NCI-H1417 (cell line): ENCODE measurements around the gene MCU.
"Not testable (repeated sequence)": the region's sequence is repeated elsewhere in the genome, so short reads cannot be mapped to it uniquely, and the experiment has no call there.

Experiments used
- DNase-seq, 3 experiments: peaks; one replicate each; lab custom pipeline; 2025; lab: John Stamatoyannopoulos, UW

MCU gene

DNA sequence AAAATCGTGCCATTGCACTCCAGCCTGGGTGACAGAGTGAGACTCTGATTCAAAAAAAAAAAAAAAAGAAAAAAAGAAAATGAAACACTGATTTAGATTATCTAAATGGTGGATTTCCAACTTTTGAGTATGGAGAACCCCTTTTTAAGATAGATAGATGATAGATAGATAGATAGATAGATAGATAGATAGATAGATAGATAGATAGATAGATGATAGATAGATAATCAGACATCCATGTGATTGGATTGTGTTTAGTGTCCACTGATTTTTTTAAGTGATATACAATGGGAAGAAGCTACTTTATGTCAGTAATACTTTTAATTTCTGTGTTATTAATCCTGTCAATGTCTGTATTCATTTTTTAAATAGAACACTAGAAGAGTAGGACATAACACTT lies 207.6 kb downstream of the MCU start:
- DNase-seq = no peak

DNA sequence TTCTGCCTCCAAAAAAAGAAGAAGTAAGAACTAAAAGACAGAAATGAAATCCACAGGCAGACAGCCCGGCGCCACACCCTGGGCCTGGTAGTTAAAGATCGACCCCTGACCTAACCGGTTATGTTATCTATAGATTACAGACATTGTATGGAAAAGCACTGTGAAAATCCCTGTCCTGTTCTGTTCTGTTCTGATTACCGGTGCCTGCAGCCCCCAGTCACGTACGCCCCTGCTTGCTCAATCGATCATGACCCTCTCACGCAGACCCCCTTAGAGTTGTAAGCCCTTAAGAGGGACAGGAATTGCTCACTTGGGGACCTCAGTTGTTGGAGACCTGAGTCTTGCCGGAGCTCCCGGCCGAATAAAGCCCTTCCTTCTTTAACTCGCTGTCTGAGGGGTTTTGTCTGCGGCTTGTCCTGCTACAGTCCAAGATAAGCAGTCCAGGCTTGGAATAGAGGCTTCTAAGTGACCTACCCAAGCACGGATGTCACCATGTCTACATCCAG lies 212.1 kb downstream of the MCU start:
- not testable (repeated sequence) for DNase-seq

DNA sequence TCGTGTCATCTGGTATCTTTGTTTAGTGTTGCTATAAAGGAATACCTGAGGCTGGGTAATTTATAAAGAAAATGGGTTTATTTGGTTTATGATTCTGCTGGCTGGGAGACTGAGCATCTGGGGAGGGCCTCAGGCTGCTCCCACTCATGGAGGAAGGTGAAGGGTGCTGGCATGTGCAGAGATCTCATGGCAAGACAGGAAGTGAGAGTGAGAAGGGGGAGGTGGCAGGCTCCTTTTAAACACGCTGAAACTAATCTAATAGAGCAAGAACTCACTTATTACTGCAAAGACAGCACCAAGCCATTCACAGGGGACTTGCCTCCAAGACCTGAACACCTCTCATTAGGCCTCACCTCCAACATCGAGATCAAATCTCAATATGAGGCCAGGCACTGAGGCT lies 212.9 kb downstream of the MCU start:
- DNase-seq = no peak

DNA sequence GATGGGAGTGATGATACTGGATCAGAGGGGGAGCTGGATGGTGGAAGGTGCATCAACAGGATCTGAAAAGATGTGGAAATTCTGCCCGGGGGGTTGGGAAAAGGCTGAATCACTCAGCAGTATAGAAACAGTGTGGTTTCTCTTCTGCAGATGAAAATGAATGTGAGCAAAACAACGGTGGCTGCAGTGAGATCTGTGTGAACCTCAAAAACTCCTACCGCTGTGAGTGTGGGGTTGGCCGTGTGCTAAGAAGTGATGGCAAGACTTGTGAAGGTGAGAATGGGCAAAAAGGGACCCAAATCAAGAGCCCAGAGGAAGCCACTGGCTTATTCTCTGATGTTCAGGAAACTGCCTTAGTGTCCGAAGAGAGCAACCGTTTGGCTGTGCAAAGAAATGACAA lies 214.5 kb downstream of the MCU start:
- no peak for DNase-seq

DNA sequence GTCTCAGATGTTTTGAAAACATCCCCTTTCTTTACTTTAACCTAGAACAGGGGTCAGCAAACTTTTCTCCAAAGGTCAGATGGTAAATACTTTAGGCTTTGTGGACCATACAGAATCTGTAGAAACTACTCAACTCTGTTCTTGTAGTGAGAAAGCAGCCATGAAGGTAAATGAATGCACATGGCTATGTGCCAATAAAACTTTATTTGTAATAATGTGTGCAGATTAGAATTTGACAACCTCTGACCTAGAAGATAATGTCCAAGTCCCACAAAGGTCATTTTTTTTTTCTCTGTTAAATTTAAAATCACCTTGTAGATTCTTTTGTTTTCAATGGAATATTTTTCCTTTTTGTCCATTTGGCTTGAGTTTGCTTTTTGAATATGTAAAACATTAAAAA lies 218.8 kb downstream of the MCU start:
- no peak for DNase-seq

DNA sequence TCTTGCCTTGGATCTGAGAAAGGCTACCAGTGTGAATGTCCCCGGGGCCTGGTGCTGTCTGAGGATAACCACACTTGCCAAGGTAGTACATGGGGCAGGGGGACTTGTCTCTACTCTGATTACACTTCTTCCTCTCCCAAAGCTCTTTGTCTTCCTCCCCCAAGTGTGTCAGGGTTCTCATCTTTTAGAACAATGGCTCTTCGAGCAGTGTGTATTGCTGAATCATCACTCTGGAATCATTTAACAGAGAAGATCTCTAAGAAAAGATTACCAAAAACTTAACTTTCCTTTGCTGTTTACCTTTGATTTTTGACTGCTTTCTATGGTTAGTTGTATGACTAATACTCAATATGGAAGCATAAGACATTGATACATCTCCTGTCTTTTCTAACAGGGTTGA lies 219.8 kb downstream of the MCU start:
- no peak for DNase-seq

DNA sequence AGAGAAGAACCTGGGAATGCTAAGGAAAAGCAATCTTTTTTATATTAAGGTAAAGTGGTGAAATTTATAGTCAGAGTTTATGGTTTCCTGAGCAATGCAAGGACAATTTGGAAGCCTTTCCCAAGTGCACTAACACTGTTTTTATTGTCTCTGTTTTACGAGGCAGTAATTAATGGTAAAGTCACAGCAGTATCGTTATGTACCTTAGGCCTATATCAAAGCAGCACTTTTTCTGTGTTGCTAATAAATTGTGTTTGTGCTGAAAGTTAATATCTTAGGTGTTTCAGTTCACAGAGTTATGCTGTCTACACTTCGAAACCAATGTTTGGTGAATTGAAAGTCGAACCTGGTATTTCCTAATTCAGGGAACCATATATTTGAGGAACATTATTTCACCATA lies 220.8 kb downstream of the MCU start:
- DNase-seq = no peak

DNA sequence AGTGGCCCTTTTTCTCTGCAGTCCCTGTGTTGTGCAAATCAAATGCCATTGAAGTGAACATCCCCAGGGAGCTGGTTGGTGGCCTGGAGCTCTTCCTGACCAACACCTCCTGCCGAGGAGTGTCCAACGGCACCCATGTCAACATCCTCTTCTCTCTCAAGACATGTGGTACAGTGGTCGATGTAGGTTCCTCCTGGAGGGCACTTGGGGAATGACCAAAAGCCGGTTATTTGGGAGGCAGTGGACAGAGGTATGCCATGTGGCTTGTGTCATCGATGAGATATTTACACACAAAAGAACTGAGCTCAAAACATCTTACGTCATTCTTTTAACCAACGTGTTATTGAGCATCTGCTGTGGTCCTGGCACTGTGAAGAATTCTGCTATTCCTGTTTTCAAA lies 221.3 kb downstream of the MCU start:
- no peak for DNase-seq

DNA sequence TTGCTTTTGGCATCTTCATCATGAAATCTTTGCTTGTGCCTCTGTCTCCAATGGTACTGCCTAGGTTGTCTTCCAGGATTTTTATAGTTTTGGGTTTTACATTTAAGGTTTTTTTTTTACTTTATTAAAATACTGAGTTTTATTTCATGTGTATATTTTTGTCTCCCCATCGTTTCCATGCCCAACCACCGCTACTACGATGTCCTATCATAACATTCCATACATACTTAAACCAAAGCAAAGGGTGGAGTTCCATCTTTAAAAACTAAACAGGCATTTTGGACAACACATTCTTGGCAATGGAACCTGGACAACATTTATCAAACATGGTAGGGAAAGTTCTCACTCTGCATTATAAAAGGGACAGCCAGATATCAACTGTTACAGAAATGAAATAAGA lies 225.3 kb downstream of the MCU start:
- not testable (repeated sequence) for DNase-seq

DNA sequence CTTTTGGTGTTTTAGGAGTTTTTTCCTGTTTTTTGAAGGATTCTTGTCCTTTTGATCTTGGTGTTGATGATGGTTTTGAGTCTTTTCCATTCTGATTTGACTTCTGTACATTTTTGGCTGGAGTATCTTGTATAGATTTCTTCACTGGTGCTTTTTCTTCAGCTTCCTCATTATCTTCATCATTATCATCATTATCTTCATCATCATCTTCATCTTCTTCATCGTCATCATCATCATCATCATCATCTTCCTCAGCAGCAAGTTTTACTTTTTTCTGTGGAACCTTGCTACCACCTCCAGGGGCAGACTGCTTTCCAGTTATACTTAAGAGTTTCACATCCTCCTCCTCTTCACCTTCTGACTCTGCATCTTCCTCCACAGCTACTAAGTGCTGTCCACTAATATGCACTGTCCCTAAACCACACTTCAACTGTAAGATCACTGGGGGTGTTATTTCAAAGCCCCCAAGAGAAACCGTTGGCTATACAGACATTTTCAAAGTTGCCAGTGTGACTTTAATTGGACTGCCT lies 225.9 kb downstream of the MCU start:
- not testable (repeated sequence) for DNase-seq

DNA sequence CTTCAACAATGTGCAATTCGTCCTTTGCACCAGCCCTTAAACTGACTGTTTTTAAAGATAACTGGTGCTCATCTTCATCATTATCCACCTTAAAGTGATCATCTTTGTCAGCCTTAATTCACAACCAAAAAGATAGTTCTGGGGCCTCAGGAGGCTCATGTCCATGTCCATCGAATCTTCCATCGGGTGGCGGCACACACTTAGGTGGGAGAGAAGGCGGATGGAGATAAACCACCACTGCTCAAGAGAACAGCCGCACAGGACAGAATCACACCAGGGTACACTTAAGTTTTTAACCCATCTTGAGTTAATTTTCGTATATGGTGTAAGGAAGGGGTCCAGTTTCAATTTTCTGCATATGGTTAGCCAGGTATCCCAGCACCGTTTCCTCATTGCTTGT lies 226.4 kb downstream of the MCU start:
- no peak for DNase-seq

DNA sequence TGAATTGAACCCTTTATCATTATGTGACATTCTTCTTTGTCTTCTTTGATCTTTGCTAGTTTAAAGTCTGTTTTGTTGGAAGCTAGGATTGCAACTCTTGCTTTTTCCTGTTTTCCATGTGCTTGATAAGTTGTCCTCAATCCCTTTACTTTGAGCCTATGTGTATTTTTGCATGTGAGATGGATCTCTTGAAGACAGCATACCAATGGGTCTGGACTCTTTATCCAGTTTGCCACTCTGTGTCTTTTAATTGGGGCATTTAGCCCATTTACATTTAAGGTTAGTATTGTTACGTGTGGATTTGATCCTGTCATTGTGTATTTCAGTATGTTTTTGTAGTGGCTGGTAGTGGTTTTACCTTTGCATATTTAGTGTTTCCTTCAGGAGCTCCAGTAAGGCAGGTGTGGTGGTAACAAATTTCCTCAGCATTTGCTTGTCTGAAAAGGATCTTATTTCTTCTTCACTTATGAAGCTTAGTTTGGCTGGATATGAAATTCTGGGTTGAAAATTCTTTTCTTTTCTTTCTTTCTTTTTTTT lies 229.3 kb downstream of the MCU start:
- not testable (repeated sequence) for DNase-seq

DNA sequence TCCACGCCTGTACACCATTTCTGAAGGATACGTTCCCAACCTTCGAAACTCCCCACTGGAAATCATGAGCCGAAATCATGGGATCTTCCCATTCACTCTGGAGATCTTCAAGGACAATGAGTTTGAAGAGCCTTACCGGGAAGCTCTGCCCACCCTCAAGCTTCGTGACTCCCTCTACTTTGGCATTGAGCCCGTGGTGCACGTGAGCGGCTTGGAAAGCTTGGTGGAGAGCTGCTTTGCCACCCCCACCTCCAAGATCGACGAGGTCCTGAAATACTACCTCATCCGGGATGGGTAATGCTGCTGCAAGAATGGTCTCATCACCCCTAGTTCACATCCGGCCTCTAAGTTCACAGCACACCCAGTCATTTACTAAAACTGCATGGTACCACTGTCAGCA lies 232.4 kb downstream of the MCU start:
- no peak for DNase-seq

DNA sequence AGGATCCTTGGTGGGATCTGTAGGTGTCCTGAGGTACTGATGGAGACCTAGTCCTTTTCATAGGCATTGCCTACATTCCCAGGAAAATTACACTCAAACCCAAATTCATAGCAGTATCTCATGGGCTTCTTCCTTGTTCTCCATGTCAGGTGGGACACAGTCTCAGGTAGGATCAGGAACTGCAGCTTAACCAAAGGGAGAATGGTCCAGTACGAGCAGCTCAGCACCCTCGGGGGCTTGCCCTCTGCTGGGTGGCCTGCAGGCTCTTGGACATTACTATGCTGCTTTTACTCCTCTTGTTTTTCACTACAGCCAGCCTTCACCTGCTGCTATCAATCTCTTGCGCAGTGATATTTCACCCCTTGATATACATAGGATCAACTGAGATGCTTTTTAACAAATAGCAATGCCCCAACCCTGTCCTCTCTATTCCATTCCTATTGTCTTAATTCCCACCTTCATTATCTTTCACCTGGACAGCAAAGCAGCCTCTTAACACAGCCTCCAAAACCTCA lies 234.1 kb downstream of the MCU start:
- no peak for DNase-seq

DNA sequence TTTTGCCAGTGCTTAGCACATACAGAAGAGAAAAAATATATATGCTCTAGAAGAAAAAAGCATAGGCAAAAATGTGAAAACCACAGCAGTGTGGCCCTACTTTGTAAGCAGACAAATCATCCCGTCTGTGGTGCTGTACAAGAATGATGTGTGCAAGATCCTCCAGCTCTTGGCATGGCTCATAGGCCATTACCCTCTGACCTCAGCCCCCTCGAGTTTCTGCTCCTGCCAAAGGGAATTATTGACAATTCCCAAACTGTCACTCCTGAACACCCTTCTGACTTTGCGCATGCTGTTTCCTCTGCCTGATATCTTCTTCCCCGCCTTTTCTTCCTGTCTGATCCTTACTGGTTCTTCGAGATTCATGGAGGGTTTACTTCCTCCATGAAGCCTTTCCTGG lies 235.5 kb downstream of the MCU start:
- no peak for DNase-seq

DNA sequence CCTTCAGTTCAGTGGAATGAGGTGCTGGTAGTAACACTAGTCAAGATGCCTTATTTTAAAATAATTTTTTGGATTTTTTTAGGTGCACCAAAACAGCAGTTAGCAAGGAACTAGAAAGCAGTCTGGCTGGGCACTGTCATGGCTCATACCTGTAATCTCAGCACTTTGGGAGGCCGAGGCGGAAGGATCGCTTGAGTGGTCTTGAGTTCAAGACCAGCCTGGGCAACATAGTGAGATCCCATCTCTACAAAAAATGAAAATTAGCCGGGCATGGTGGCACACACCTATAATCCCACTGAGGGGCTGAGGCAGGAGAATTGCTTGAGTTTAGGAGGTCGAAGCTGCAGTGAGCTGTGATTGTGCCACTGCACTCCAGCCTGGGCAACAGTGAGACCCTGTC lies 236.9 kb downstream of the MCU start:
- DNase-seq = no peak

DNA sequence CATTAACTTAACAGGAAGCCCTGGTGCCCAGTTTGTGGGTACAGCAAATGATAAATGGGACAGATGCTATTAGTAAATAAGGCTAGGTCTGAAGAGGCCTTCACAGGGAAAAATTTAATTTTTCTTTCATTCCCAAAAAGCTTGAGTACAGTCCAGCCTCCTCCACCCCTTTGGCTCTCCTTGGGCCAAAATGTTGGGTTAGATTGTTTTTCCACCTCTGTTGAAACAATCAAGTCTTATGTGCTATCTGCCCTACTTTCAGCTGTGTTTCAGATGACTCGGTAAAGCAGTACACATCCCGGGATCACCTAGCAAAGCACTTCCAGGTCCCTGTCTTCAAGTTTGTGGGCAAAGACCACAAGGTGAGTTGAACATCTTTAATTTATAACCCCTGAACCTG lies 238.3 kb downstream of the MCU start:
- DNase-seq = no peak

DNA sequence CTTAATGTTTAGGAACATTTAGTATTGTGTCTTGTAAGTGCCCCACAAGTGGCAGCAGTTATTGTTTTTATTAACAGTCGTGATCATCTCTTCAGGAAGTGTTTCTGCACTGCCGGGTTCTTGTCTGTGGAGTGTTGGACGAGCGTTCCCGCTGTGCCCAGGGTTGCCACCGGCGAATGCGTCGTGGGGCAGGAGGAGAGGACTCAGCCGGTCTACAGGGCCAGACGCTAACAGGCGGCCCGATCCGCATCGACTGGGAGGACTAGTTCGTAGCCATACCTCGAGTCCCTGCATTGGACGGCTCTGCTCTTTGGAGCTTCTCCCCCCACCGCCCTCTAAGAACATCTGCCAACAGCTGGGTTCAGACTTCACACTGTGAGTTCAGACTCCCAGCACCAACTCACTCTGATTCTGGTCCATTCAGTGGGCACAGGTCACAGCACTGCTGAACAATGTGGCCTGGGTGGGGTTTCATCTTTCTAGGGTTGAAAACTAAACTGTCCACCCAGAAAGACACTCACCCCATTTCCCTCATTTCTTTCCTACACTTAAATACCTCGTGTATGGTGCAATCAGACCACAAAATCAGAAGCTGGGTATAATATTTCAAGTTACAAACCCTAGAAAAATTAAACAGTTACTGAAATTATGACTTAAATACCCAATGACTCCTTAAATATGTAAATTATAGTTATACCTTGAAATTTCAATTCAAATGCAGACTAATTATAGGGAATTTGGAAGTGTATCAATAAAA lies 240.5 kb downstream of the MCU start:
- no peak for DNase-seq

DNA sequence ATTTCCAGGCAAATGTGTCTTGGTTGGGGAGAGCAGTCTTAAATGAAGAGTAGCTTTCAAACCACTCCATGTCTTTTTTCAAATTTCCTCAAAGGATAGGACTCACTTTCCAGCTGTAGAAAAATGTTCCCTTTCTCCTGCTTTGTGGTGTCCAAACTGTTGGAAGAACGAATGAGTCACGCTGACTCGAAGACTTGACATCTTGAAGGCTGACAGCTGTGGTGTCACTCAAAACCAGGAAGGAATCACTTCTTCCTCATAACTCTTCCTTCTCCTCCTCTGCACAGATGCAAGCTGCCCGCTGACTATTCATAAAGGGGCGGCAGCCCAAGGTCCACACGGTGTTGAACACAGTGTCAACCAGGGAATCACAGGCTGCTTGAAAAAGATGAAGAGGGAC lies 243.4 kb downstream of the MCU start:
- no peak for DNase-seq
